GM23338 (cell line): ENCODE measurements around the gene NPR2. TPM values are rescaled to one million over a fixed set of nuclear protein-coding genes. Genes with fewer than 3 reads are reported as not detected.

Experiments
- ATAC-seq: fragments of 200-7000 bp; cut with Tn5 transposase; 3 replicates; pipeline ENCODE4 v1.9.1; 2020
- DNase-seq: peaks from one replicate; pipeline ENCODE4 v3.0.0-alpha.2; 2015; ENCODE audit warnings: low spot score
- H2AFZ ChIP-seq: fragments of 200-600 bp; sonication (generic); 2 replicates; pipeline ENCODE4 v1.8.0; 2016; ENCODE audit warnings: antibody characterized with exemption, mild to moderate bottlenecking, moderate library complexity
- H3F3A ChIP-seq: fragments of 200-600 bp; sonication (generic); replicated peaks from 2 replicates; pipeline ENCODE4 v1.8.0; 2017; ENCODE audit warnings: antibody characterized with exemption, mixed run types, low read depth
- H3K27ac ChIP-seq: fragments of 200-600 bp; sonication (generic); 2 replicates; pipeline ENCODE4 v1.6.1; 2016; ENCODE audit warnings: low read depth
- H3K27me3 ChIP-seq: fragments of 200-600 bp; sonication (generic); 2 replicates; pipeline ENCODE4 v1.8.0; 2016; ENCODE audit warnings: mild to moderate bottlenecking, mixed run types, moderate library complexity; ENCODE audit not compliant: insufficient read depth
- H3K36me3 ChIP-seq: fragments of 200-600 bp; sonication (generic); 2 replicates; pipeline ENCODE4 v1.8.0; 2016; ENCODE audit warnings: mild to moderate bottlenecking; ENCODE audit not compliant: insufficient read depth
- H3K4me1 ChIP-seq: fragments of 200-600 bp; sonication (generic); 2 replicates; pipeline ENCODE4 v1.8.0; 2016; ENCODE audit warnings: mild to moderate bottlenecking, moderate library complexity; ENCODE audit not compliant: insufficient read depth
- H3K4me2 ChIP-seq: fragments of 200-600 bp; sonication (generic); 2 replicates; pipeline ENCODE4 v1.7.1; 2017; ENCODE audit warnings: mixed run types
- H3K4me3 ChIP-seq: fragments of 200-600 bp; sonication (generic); 2 replicates; pipeline ENCODE4 v1.6.1; 2016; ENCODE audit warnings: mixed run types
- H3K79me2 ChIP-seq: fragments of 200-600 bp; sonication (generic); replicated peaks from 2 replicates; pipeline ENCODE4 v1.8.0; 2017; ENCODE audit warnings: mild to moderate bottlenecking; ENCODE audit not compliant: insufficient read depth
- H3K9me2 ChIP-seq: fragments of 200-600 bp; sonication (generic); 2 replicates; pipeline ENCODE4 v1.8.0; 2017; ENCODE audit not compliant: insufficient read depth
- H4K20me1 ChIP-seq: fragments of 200-600 bp; sonication (generic); replicated peaks from 2 replicates; pipeline ENCODE4 v1.8.0; 2017; ENCODE audit warnings: mild to moderate bottlenecking; ENCODE audit not compliant: insufficient read depth
- H3K27ac Mint-ChIP-seq: 2 replicates; pipeline ENCODE4 v1.8.0; 2020; ENCODE audit warnings: inconsistent platforms, mild to moderate bottlenecking, moderate library complexity, mixed read lengths
- H3K27me3 Mint-ChIP-seq: 3 replicates; pipeline ENCODE4 v1.8.0; 2022; ENCODE audit warnings: low read depth, mild to moderate bottlenecking, moderate library complexity, mixed read lengths, inconsistent platforms; ENCODE audit not compliant: insufficient read depth, poor library complexity
- H3K36me3 Mint-ChIP-seq: 3 replicates; pipeline ENCODE4 v1.8.0; 2021; ENCODE audit warnings: low read depth, mild to moderate bottlenecking, inconsistent platforms, moderate library complexity, mixed read lengths
- H3K4me1 Mint-ChIP-seq: 3 replicates; pipeline ENCODE4 v1.8.0; 2020; ENCODE audit warnings: mild to moderate bottlenecking, inconsistent platforms, mixed read lengths
- H3K4me3 Mint-ChIP-seq: 3 replicates; pipeline ENCODE4 v1.8.0; 2021; ENCODE audit warnings: moderate library complexity, mild to moderate bottlenecking, inconsistent platforms, mixed read lengths
- H3K9me3 Mint-ChIP-seq: 3 replicates; pipeline ENCODE4 v1.8.0; 2020; ENCODE audit warnings: moderate library complexity, mild to moderate bottlenecking, inconsistent platforms, mixed read lengths
- CREB1 ChIP-seq: fragments of 250-450 bp; sonication (Bioruptor Pico); IDR thresholded peaks from 2 replicates; pipeline ENCODE4 v1.5.0; 2020; ENCODE audit warnings: low read depth, mild to moderate bottlenecking, moderate library complexity
- CTCF ChIP-seq, 2 experiments: fragments of 200-600 bp in 1 of 2; sonication (generic) in 1 of 2; conservative IDR thresholded peaks; 2 replicates each; pipeline versions ENCODE4 v1.5.1 to v1.6.1; 2016 to 2017; ENCODE audit warnings: antibody characterized with exemption in 2 of 2, low read depth in 2 of 2, mild to moderate bottlenecking in 2 of 2, moderate library complexity in 1 of 2
- EZH2 ChIP-seq: fragments of 200-600 bp; sonication (generic); IDR thresholded peaks from one replicate; pipeline ENCODE4 v1.8.0; 2017; ENCODE audit warnings: antibody characterized with exemption, mild to moderate bottlenecking, low read depth; ENCODE audit not compliant: unreplicated experiment
- EZH2phosphoT487 ChIP-seq: fragments of 200-600 bp; sonication (generic); IDR thresholded peaks from one replicate; pipeline ENCODE4 v1.8.1; 2018; ENCODE audit warnings: antibody characterized with exemption; ENCODE audit not compliant: unreplicated experiment
- NANOG ChIP-seq: IDR thresholded peaks from 2 replicates; pipeline ENCODE4 v1.6.1; 2016; ENCODE audit warnings: antibody characterized with exemption, borderline replicate concordance
- POLR2AphosphoS5 ChIP-seq: IDR thresholded peaks from 2 replicates; pipeline ENCODE4 v1.6.1; 2016; ENCODE audit warnings: antibody characterized with exemption, low read depth
- REST ChIP-seq: IDR thresholded peaks from one replicate; pipeline ENCODE4 v1.6.1; 2018; ENCODE audit warnings: antibody characterized with exemption; ENCODE audit not compliant: unreplicated experiment
- STAT1 ChIP-seq: IDR thresholded peaks from one replicate; pipeline ENCODE4 v1.6.1; 2016; ENCODE audit warnings: antibody characterized with exemption; ENCODE audit not compliant: unreplicated experiment
- ZNF114 ChIP-seq: fragments of 250-450 bp; sonication (Bioruptor Pico); IDR thresholded peaks from 2 replicates; pipeline ENCODE4 v1.5.0; 2020; ENCODE audit warnings: mild to moderate bottlenecking, moderate library complexity
- polyA plus RNA-seq: library from polyadenylated mRNA; unstranded; fragments of >200 nt; fragmentation: Nextera tagmentation; extraction: Ambion mirVana; gene quantifications from 2 replicates; pipeline ENCODE4 v1.2.1, GENCODE V29; 2016
- total RNA-seq: library from RNA; depleted of rRNA; stranded (reverse); fragments of >200 nt; shearing (Covaris generic); gene quantifications from 2 replicates; pipeline ENCODE4 v1.2.3, GENCODE V29; 2014

The NPR2 gene
- total and polyA plus RNA-seq, 2 experiments from 2014 or later: 9.0 to 14.4 TPM

- Histone ChIP-seq H2AFZ (no peak overlapping the region), H3K27me3 (peaks cover 7% of the 10 kb centered on the region; the same call in 1 of the 2 replicates), H3K79me2 (no peaks in the 10 kb centered on the region), H3K9me2 (no peaks in the 10 kb centered on the region), H3K36me3 (0 out of 2 replicates have a peak, but pooled peaks cover 3% of the 10 kb centered on the region), H3K27ac (no peak overlapping the region), H4K20me1 (no peaks in the 10 kb centered on the region; the same call in 1 of the 2 replicates), H3K4me2 (peak overlapping the region; percentile 76), H3K4me3 (peak overlapping the region; percentile 61), H3F3A (0 out of 2 replicates have a peak, but pooled peaks cover 3% of the 10 kb centered on the region), H3K4me1 (peaks cover 15% of the 10 kb centered on the region)
- Mint-ChIP-seq H3K4me3 (peak overlapping the region; percentile 65), H3K4me1 (peaks cover 23% of the 10 kb centered on the region), H3K36me3 (peaks cover 5% of the 10 kb centered on the region; the same call in 1 of the 3 replicates), H3K27ac (no peak overlapping the region), H3K9me3 (no peaks in the 10 kb centered on the region), H3K27me3 (peaks cover 14% of the 10 kb centered on the region)
- DNase-seq: no peak
- TF ChIP-seq EZH2: no peak
- TF ChIP-seq EZH2phosphoT487: no peak
- no peak for TF ChIP-seq STAT1
- TF ChIP-seq ZNF114 (CRISPR knock-in tag): no peak
- no peak for TF ChIP-seq CREB1 (CRISPR knock-in tag)
- no peak for TF ChIP-seq POLR2AphosphoS5
- ATAC-seq: peak; percentile 2
These were observed 828 bp downstream of the NPR2 start for GRCh38 chr9:35792024-35792813.

- H3K27ac Mint-ChIP-seq: no peak overlapping the region
- TF ChIP-seq CTCF (conservative IDR thresholded peaks at IDR 0.05; ENCODE audit: low read depth in 2 of 2) (no peak), EZH2phosphoT487 (no peak), NANOG (no peak), REST (no peak), CREB1 (CRISPR knock-in tag) (no peak)
These were observed 1.4 kb downstream of the NPR2 start for GRCh38 chr9:35792826-35793225.

More at GRCh38 chr9:35792826-35793225, 1.4 kb downstream of the NPR2 start:
- Histone ChIP-seq H3K4me2 (no peak overlapping the region), H2AFZ (no peak overlapping the region), H3K4me3 (no peak overlapping the region), H3K27ac (no peak overlapping the region), H3K4me1 (peaks cover 15% of the 10 kb centered on the region), H3K27me3 (peaks cover 7% of the 10 kb centered on the region; the same call in 1 of the 2 replicates), H3K9me2 (no peaks in the 10 kb centered on the region), H3F3A (0 out of 2 replicates have a peak, but pooled peaks cover 3% of the 10 kb centered on the region), H3K79me2 (no peaks in the 10 kb centered on the region), H3K36me3 (0 out of 2 replicates have a peak, but pooled peaks cover 2% of the 10 kb centered on the region), H4K20me1 (no peaks in the 10 kb centered on the region; the same call in 1 of the 2 replicates)
- H3K36me3 Mint-ChIP-seq: 0 out of 3 replicates have a peak, but pooled peaks cover under 1% of the 10 kb centered on the region
- no peak for DNase-seq
- H3K27me3 Mint-ChIP-seq: peaks cover 14% of the 10 kb centered on the region
- peaks cover 23% of the 10 kb centered on the region for H3K4me1 Mint-ChIP-seq
- ATAC-seq: no peak
- no peaks in the 10 kb centered on the region for H3K9me3 Mint-ChIP-seq
- H3K4me3 Mint-ChIP-seq: peak overlapping the region; percentile 43; the same call in 1 of the 3 replicates
